HG02884 (cell line): ENCODE data around the gene CDK3.
"Not testable (repeated sequence)": the region's sequence is repeated elsewhere in the genome, so short reads cannot be mapped to it uniquely, and the experiment has no call there.

Experiments used
- ATAC-seq: cut with Tn5 transposase; IDR thresholded peaks from one replicate; pipeline ENCODE4 v1.9.1; 2021; ENCODE audit warnings: mild to moderate bottlenecking, moderate library complexity; ENCODE audit not compliant: unreplicated experiment

The CDK3 gene

GRCh38 chr17:76000755-76001521, at the start of gene CDK3:
TSS of gene CDK3 (plus strand) at chr17:76000855. CDS start at chr17:76001426, 571 bp downstream.
- ATAC-seq: no peak

- ATAC-seq: no peak
These were observed 49.6 kb upstream of the CDK3 start for GRCh38 chr17:75950855-75951554.

- no peak for ATAC-seq
These were observed 41.4 kb upstream of the CDK3 start for GRCh38 chr17:75959051-75959838.

GRCh38 chr17:75959839-75960511, 40.7 kb upstream of the CDK3 start:
- ATAC-seq: no peak

GRCh38 chr17:75965468-75965867, 35.2 kb upstream of the CDK3 start:
- no peak for ATAC-seq

GRCh38 chr17:75969044-75969443, 31.6 kb upstream of the CDK3 start:
- not testable (repeated sequence) for ATAC-seq

- no peak for ATAC-seq
These were observed 30.6 kb upstream of the CDK3 start for GRCh38 chr17:75970011-75970523.

GRCh38 chr17:75970626-75971025, 30.0 kb upstream of the CDK3 start:
- no peak for ATAC-seq

- not testable (repeated sequence) for ATAC-seq
These were observed 25.5 kb upstream of the CDK3 start for GRCh38 chr17:75975187-75975586.

GRCh38 chr17:75975757-75976174, 24.9 kb upstream of the CDK3 start:
- ATAC-seq: no peak

GRCh38 chr17:75976175-75976848, 24.3 kb upstream of the CDK3 start:
- ATAC-seq: no peak

- peak; percentile 85 for ATAC-seq
These were observed 21.5 kb upstream of the CDK3 start, which contains the start of the genes ACOX1 and TEN1 for GRCh38 chr17:75978938-75979704. TSS of gene ACOX1 (minus strand) at chr17:75979166. CDS start at chr17:75979073, 93 bp downstream. TSS of gene TEN1 (plus strand) at chr17:75979240. CDS start at chr17:75986193, 6,953 bp downstream.

GRCh38 chr17:75979705-75980187, 20.9 kb upstream of the CDK3 start:
- ATAC-seq: peak; percentile 10

GRCh38 chr17:75980188-75981018, 20.3 kb upstream of the CDK3 start:
- ATAC-seq: no peak

- ATAC-seq: no peak
These were observed 19.5 kb upstream of the CDK3 start for GRCh38 chr17:75981019-75981615.

GRCh38 chr17:75983501-75984181, 17.0 kb upstream of the CDK3 start:
- ATAC-seq: no peak

- ATAC-seq: no peak
These were observed 14.7 kb upstream of the CDK3 start for GRCh38 chr17:75985986-75986385.
